Uterus (tissue), 4 donors: ENCODE measurements around the gene GPER1. TPM values are rescaled to one million over a fixed set of nuclear protein-coding genes. Genes with fewer than 3 reads are reported as not detected.

Experiments used
- DNase-seq, 2 donors: peaks; one replicate each; pipeline ENCODE4 v3.0.0-alpha.2; 2019 to 2020
- H3K27ac ChIP-seq, 2 donors: fragments of 200-600 bp; sonication (generic); 1 replicate in 1 of 2; 2 replicates in 1 of 2; pipeline ENCODE4 v1.5.1; 2016 to 2018
- H3K27me3 ChIP-seq, 2 donors: fragments of 200-600 bp; sonication (generic); one replicate each; pipeline ENCODE4 v1.5.1; 2018 to 2019; ENCODE audit warnings: control low read depth in 1 of 2
- H3K36me3 ChIP-seq, 2 donors: fragments of 200-600 bp; sonication (generic); one replicate each; pipeline ENCODE4 v1.5.1; 2019; ENCODE audit warnings: control low read depth in 1 of 2
- H3K4me1 ChIP-seq, 2 donors: fragments of 200-600 bp; sonication (generic); one replicate each; pipeline ENCODE4 v1.5.1; 2018 to 2019; ENCODE audit warnings: control low read depth in 1 of 2
- H3K4me3 ChIP-seq, 2 donors: fragments of 200-600 bp; sonication (generic); 1 replicate in 1 of 2; 2 replicates in 1 of 2; pipeline ENCODE4 v1.5.1; 2018 to 2019; ENCODE audit warnings: mild to moderate bottlenecking in 1 of 2
- H3K9me3 ChIP-seq, 2 donors: fragments of 200-600 bp; sonication (generic); one replicate each; pipeline ENCODE4 v1.5.1; 2019; ENCODE audit warnings: control low read depth in 1 of 2
- POLR2A ChIP-seq, 2 donors: fragments of 450-650 bp; IDR thresholded peaks; one replicate each; pipeline ENCODE4 v1.6.1; 2016; ENCODE audit warnings: antibody characterized with exemption in 2 of 2, mild to moderate bottlenecking in 1 of 2, moderate library complexity in 1 of 2
- intact Hi-C: fragments of 100-400 bp; cut with DNase I; formaldehyde crosslinking; loops from one replicate; pipeline ENCODE4 v1.15.1; 2023; ENCODE audit warnings: low total_unique reads
- total RNA-seq, 4 donors: library from RNA; depleted of rRNA in 3 of 4; stranded (reverse); fragments of >200 nt in 3 of 4; gene quantifications; one replicate each; pipeline versions ENCODE4 v1.1.0 to v1.2.4, GENCODE V29; 2014 to 2023
- TF ChIP-seq, protein P1 (sequence below), 4 experiments: fragments of 200-600 bp in 2 of 4; fragments of 450-650 bp in 2 of 4; sonication (generic) in 2 of 4; IDR thresholded peaks; one replicate each; pipeline ENCODE4 v1.5.1; 2016 to 2019; ENCODE audit warnings: antibody characterized with exemption in 4 of 4, mild to moderate bottlenecking in 2 of 4, moderate library complexity in 1 of 4
- donor health status: DM: yes; HTN: yes; CAD: no.

GPER1 gene
- total RNA-seq, 4 donors from 2014 or later: 1.3 to 10.6 (median 5.0) TPM

GRCh38 chr7:1123715-1124114, 35.8 kb downstream of the GPER1 start:
- H3K27ac ChIP-seq: peak overlapping the region; percentile 61 to 71
- TF ChIP-seq, protein P1, sequence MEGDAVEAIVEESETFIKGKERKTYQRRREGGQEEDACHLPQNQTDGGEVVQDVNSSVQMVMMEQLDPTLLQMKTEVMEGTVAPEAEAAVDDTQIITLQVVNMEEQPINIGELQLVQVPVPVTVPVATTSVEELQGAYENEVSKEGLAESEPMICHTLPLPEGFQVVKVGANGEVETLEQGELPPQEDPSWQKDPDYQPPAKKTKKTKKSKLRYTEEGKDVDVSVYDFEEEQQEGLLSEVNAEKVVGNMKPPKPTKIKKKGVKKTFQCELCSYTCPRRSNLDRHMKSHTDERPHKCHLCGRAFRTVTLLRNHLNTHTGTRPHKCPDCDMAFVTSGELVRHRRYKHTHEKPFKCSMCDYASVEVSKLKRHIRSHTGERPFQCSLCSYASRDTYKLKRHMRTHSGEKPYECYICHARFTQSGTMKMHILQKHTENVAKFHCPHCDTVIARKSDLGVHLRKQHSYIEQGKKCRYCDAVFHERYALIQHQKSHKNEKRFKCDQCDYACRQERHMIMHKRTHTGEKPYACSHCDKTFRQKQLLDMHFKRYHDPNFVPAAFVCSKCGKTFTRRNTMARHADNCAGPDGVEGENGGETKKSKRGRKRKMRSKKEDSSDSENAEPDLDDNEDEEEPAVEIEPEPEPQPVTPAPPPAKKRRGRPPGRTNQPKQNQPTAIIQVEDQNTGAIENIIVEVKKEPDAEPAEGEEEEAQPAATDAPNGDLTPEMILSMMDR (IDR thresholded peaks at IDR 0.05): peak; percentile 55 to 78 (median 72)
- TF ChIP-seq POLR2A (IDR thresholded peaks at IDR 0.05): no peak
- H3K36me3 ChIP-seq: no peaks in the 10 kb centered on the region
- H3K9me3 ChIP-seq: no peaks in the 10 kb centered on the region
- DNase-seq: peak; percentile 78 to 85
- intact Hi-C loops: no loop called here
- H3K4me1 ChIP-seq: peaks cover 0 to 11% of the 10 kb centered on the region in 2 donors
- peak overlapping the region in 1 of 2 donors; percentile 2 for H3K4me3 ChIP-seq
- no peaks in the 10 kb centered on the region for H3K27me3 ChIP-seq

- no peak overlapping the region for H3K4me3 ChIP-seq
- intact Hi-C loops: no loop called here
Observed at GRCh38 chr7:1124164-1124563, 36.3 kb downstream of the GPER1 start.

GRCh38 chr7:1124816-1125602, 37.1 kb downstream of the GPER1 start:
- Histone ChIP-seq H3K27ac (no peak overlapping the region), H3K4me1 (peaks cover 0 to 11% of the 10 kb centered on the region in 2 donors), H3K36me3 (no peaks in the 10 kb centered on the region), H3K9me3 (no peaks in the 10 kb centered on the region), H3K27me3 (no peaks in the 10 kb centered on the region), H3K4me3 (no peak overlapping the region)
- TF ChIP-seq, protein P1 (IDR thresholded peaks at IDR 0.05): no peak
- no peak for TF ChIP-seq POLR2A (IDR thresholded peaks at IDR 0.05)
- DNase-seq: no peak
- intact Hi-C loops: no loop called here

More at GRCh38 chr7:1124164-1124563, 36.3 kb downstream of the GPER1 start:
- Histone ChIP-seq H3K4me1 (peaks cover 0 to 11% of the 10 kb centered on the region in 2 donors), H3K36me3 (no peaks in the 10 kb centered on the region), H3K27ac (peak overlapping the region; percentile 61 to 71), H3K27me3 (no peaks in the 10 kb centered on the region), H3K9me3 (no peaks in the 10 kb centered on the region)
- TF ChIP-seq, protein P1 (IDR thresholded peaks at IDR 0.05): no peak
- TF ChIP-seq POLR2A (IDR thresholded peaks at IDR 0.05): no peak
- no peak for DNase-seq

DNA sequence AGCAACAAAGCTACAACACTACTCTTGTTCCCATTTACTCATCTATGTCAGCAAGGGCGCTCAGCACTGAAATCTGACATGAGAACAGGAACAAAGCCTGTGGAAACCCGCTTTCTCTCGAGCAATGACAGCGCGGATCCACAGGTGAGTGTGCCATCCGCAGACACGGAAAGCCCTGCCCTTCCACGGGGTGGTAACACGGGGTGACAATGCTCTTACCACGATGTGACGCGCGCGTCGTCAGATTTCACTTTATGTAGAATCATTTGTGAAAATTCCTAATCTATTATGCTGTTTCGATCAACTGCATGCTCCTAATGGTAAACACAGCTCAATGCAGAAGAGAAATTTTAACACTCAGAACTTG, 37.7 kb downstream of the GPER1 start:
- intact Hi-C loops: no loop called here
- Histone ChIP-seq H3K27ac (no peak overlapping the region), H3K36me3 (no peaks in the 10 kb centered on the region), H3K4me3 (no peak overlapping the region), H3K27me3 (no peaks in the 10 kb centered on the region), H3K4me1 (peaks cover 0 to 11% of the 10 kb centered on the region in 2 donors), H3K9me3 (no peaks in the 10 kb centered on the region)
- TF ChIP-seq, protein P1 (IDR thresholded peaks at IDR 0.05): no peak
- TF ChIP-seq POLR2A (IDR thresholded peaks at IDR 0.05): no peak
- no peak for DNase-seq

GRCh38 chr7:1127001-1127400, 39.1 kb downstream of the GPER1 start:
- TF ChIP-seq POLR2A (IDR thresholded peaks at IDR 0.05): no peak
- TF ChIP-seq, protein P1 (IDR thresholded peaks at IDR 0.05): no peak
- DNase-seq: no peak
- H3K27me3 ChIP-seq: no peaks in the 10 kb centered on the region
- no peak overlapping the region for H3K4me3 ChIP-seq
- H3K27ac ChIP-seq: no peak overlapping the region
- H3K36me3 ChIP-seq: no peaks in the 10 kb centered on the region
- intact Hi-C loops: no loop called here
- H3K4me1 ChIP-seq: peaks cover 0 to 11% of the 10 kb centered on the region in 2 donors
- no peaks in the 10 kb centered on the region for H3K9me3 ChIP-seq
